HL-60 (cell line): ENCODE measurements around the gene DMC1.
"Not testable (repeated sequence)": the region's sequence is repeated elsewhere in the genome, so short reads cannot be mapped to it uniquely, and the experiment has no call there.

Experiments used
- DNase-seq, 2 experiments: peaks; one replicate each; pipeline ENCODE4 v3.0.0-alpha.2; 2010 to 2020; ENCODE audit warnings: low read depth in 1 of 2, low spot score in 1 of 2
- H3K27ac ChIP-seq: fragments of 250-450 bp; sonication (Bioruptor Pico); replicated peaks from 2 replicates; pipeline ENCODE4 v1.5.1; 2020; ENCODE audit warnings: mild to moderate bottlenecking, moderate library complexity
- H3K27me3 ChIP-seq: fragments of 250-450 bp; sonication (Bioruptor Pico); 2 replicates; pipeline ENCODE4 v1.5.1; 2021; ENCODE audit warnings: mild to moderate bottlenecking, moderate library complexity; ENCODE audit not compliant: insufficient read depth, poor library complexity, severe bottlenecking
- H3K4me3 ChIP-seq: replicated peaks from 2 replicates; pipeline ENCODE4 v1.5.1; 2011; ENCODE audit warnings: mild to moderate bottlenecking, control low read depth, low read length; ENCODE audit not compliant: insufficient read depth
- GABPA ChIP-seq: IDR thresholded peaks from 2 replicates; pipeline ENCODE4 v1.6.1; 2012; ENCODE audit warnings: low read depth
- POLR2AphosphoS5 ChIP-seq: IDR thresholded peaks from 2 replicates; pipeline ENCODE4 v1.6.1; 2012; ENCODE audit warnings: low read depth
- SPI1 ChIP-seq: IDR thresholded peaks from 2 replicates; pipeline ENCODE4 v1.6.1; 2012; ENCODE audit warnings: low read depth, mild to moderate bottlenecking, borderline replicate concordance
- TF ChIP-seq, protein P1 (sequence below): IDR thresholded peaks from 2 replicates; pipeline ENCODE4 v1.6.1; 2012; ENCODE audit warnings: low read depth; ENCODE audit not compliant: insufficient replicate concordance
- TF ChIP-seq, protein P2 (sequence below): IDR thresholded peaks from one replicate; pipeline ENCODE4 v1.5.1; 2011; ENCODE audit warnings: low read length, control low read depth, inconsistent platforms; ENCODE audit not compliant: insufficient read depth

The DMC1 gene

DNA sequence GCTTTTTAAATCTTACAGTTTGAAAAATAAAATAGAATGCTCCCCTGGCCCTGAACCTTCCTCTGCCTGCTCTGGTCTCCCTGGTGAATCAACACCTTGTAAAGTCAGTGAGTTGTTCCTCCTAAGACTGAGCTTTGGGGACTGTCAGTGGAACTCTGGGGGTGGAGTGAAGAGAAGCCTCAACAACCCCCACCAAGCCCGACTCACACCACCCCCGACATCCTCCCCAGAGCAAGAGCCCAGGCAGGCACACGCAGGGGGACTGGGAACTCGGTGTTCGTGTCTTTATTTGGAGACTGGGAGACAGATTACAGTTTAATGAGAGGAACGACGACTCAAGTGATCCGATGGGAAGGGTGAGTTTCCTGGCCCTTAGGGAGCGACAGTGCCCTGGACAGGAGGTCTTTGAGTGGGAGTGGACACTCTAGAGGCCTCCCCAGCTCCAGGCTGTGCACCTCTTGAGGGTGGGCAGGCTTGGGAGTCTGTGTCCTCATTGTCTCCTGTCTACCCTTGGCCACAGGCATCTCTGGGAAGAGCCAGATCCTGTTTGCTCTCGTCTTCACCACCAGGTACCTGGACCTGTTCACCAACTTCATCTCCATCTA lies 95.9 kb downstream of the DMC1 start:
- TF ChIP-seq, protein P1, sequence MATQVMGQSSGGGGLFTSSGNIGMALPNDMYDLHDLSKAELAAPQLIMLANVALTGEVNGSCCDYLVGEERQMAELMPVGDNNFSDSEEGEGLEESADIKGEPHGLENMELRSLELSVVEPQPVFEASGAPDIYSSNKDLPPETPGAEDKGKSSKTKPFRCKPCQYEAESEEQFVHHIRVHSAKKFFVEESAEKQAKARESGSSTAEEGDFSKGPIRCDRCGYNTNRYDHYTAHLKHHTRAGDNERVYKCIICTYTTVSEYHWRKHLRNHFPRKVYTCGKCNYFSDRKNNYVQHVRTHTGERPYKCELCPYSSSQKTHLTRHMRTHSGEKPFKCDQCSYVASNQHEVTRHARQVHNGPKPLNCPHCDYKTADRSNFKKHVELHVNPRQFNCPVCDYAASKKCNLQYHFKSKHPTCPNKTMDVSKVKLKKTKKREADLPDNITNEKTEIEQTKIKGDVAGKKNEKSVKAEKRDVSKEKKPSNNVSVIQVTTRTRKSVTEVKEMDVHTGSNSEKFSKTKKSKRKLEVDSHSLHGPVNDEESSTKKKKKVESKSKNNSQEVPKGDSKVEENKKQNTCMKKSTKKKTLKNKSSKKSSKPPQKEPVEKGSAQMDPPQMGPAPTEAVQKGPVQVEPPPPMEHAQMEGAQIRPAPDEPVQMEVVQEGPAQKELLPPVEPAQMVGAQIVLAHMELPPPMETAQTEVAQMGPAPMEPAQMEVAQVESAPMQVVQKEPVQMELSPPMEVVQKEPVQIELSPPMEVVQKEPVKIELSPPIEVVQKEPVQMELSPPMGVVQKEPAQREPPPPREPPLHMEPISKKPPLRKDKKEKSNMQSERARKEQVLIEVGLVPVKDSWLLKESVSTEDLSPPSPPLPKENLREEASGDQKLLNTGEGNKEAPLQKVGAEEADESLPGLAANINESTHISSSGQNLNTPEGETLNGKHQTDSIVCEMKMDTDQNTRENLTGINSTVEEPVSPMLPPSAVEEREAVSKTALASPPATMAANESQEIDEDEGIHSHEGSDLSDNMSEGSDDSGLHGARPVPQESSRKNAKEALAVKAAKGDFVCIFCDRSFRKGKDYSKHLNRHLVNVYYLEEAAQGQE = no peak
- no peak for TF ChIP-seq GABPA
- TF ChIP-seq, protein P2, sequence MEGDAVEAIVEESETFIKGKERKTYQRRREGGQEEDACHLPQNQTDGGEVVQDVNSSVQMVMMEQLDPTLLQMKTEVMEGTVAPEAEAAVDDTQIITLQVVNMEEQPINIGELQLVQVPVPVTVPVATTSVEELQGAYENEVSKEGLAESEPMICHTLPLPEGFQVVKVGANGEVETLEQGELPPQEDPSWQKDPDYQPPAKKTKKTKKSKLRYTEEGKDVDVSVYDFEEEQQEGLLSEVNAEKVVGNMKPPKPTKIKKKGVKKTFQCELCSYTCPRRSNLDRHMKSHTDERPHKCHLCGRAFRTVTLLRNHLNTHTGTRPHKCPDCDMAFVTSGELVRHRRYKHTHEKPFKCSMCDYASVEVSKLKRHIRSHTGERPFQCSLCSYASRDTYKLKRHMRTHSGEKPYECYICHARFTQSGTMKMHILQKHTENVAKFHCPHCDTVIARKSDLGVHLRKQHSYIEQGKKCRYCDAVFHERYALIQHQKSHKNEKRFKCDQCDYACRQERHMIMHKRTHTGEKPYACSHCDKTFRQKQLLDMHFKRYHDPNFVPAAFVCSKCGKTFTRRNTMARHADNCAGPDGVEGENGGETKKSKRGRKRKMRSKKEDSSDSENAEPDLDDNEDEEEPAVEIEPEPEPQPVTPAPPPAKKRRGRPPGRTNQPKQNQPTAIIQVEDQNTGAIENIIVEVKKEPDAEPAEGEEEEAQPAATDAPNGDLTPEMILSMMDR = no peak
- no peak for TF ChIP-seq SPI1
- TF ChIP-seq POLR2AphosphoS5 = no peak

DNA sequence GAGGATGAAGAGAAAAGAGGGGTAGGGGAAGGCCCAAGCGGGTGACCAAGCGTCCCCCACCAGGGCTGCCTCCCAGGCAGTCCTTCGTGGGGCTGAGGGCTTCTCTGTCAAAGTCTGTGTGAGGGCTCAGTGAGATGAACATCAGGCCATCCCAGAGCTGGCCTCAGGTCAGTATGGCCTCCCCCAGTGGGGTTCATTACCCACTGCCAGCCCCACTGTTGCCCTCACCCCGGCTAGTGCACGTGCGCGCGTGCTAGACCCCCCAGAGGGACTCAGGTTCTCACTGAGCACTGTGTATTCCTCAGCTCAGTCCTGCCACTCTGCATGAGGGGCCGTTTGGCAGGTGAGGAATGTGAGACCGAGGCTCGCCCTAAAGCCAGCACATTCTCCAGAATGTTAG lies 98.7 kb downstream of the DMC1 start:
- TF ChIP-seq SPI1 (no peak), POLR2AphosphoS5 (no peak), GABPA (no peak)
- TF ChIP-seq, protein P1 = no peak
- TF ChIP-seq, protein P2 = no peak
- H3K4me3 ChIP-seq = no peak overlapping the region

More for the DNA sequence above, 95.9 kb downstream of the DMC1 start:
- Histone ChIP-seq H3K4me3 (no peak overlapping the region), H3K27me3 (no peaks in the 10 kb centered on the region), H3K27ac (no peak overlapping the region)
- no peak for DNase-seq

DNA sequence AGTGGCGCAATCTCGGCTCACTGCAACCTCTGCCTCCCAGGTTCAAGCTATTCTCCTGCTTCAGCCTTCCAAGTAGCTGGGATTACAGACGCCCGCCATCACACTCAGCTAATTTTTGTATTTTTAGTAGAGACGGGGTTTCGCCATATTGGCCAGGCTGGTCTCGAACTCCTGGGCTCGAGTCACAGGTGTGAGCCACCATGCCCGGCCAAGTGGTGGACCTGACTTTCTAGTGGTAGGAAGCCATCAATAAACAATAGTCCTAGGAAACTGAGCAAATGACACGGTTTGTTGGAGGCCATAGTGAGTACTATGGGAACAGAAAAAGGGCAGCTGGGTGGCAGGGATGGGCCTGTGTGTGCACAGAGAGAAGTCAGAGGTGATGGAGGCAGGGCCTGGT lies 99.8 kb downstream of the DMC1 start:
- not testable (repeated sequence) for DNase-seq, H3K27ac ChIP-seq, H3K4me3 ChIP-seq
- peaks cover 30% of the 10 kb centered on the region for H3K27me3 ChIP-seq

More for the DNA sequence above, 98.7 kb downstream of the DMC1 start:
- Histone ChIP-seq H3K27me3 (peaks cover 26% of the 10 kb centered on the region), H3K27ac (no peak overlapping the region)
- DNase-seq = no peak

DNA sequence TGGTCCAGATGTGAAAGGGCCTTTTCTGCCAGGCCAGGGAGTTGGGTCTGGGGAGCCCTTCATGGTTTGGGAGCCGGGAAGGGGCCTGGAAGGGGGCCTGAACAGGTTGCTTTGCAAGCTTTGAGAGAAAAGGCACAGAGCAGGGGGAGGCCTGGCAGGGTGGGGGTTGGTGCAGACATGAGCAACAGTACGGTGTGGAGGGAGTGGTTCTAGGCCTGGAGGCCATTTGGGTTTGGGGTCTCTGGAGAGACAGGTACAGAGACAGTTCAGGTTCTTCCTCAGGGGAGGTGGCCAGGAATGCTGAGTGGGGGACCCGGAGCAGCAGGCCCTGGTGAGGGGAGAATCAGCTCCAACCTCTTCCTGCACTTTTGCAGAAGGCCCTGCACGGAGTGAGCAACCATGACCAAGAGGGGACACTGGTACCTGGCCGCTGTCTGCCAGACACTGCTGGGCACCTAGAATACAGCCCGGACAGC lies 100.6 kb downstream of the DMC1 start:
- no peak overlapping the region for H3K4me3 ChIP-seq
- no peak overlapping the region for H3K27ac ChIP-seq
- no peak for DNase-seq
- peaks cover 31% of the 10 kb centered on the region for H3K27me3 ChIP-seq
- TF ChIP-seq, protein P2 = no peak
- TF ChIP-seq POLR2AphosphoS5 = no peak
- TF ChIP-seq, protein P1 = no peak
- no peak for TF ChIP-seq GABPA
- TF ChIP-seq SPI1 = no peak
